HepG2 (cell line): ENCODE data around the gene SPACA9. TPM values are rescaled to one million over a fixed set of nuclear protein-coding genes. Genes with fewer than 3 reads are reported as not detected.

ENCODE experiments used
- ATAC-seq: fragments of 200-7000 bp; cut with Tn5 transposase; 3 replicates; pipeline ENCODE4 v1.9.1; 2020; ENCODE audit warnings: mild to moderate bottlenecking, moderate library complexity
- BruUV-seq: library from RNA; stranded (reverse); fragments of 400-500 nt; replicated peaks from 2 replicates; lab custom pipeline; 2021; lab: Mats Ljungman, UMichigan
- CTCF ChIA-PET: fragments of 300-600 bp; formaldehyde crosslinking; extraction: SDS; loops from one replicate; lab custom pipeline; 2021; ENCODE audit warnings: low total read pairs, inconsistent platforms, low intra/inter-chr PET ratio; lab: Yijun Ruan, JAX
- POLR2A ChIA-PET: fragments of 350-600 bp; sonication (Branson Sonifier 250); formaldehyde crosslinking; loops from one replicate; lab custom pipeline; 2020; ENCODE audit warnings: antibody characterized with exemption, inconsistent platforms; lab: Yijun Ruan, JAX
- DNase-seq: peaks from one replicate; pipeline ENCODE4 v3.0.0-alpha.2; 2015; ENCODE audit warnings: low spot score
- FAIRE-seq: peaks from 3 replicates; lab custom pipeline; 2011; peaks lifted over from hg19 to GRCh38; lab: Jason Lieb, UNC
- H2AFZ ChIP-seq: one replicate; pipeline ENCODE4 v1.6.1; 2011; ENCODE audit warnings: low read length, inconsistent platforms
- H3K27ac ChIP-seq: fragments of 300-600 bp; 3 replicates; pipeline ENCODE4 v1.8.0; 2011; ENCODE audit warnings: mixed run types, mild to moderate bottlenecking, mixed read lengths, low read length, inconsistent platforms; ENCODE audit not compliant: insufficient read depth; ENCODE audit errors: extremely low read length
- H3K27me3 ChIP-seq, 2 experiments: fragments of 200-600 bp in 1 of 2; 2 replicates in 1 of 2; 3 replicates in 1 of 2; pipeline versions ENCODE4 v1.6.0 to v1.8.0; 2011; ENCODE audit warnings: low read length in 2 of 2, mild to moderate bottlenecking in 2 of 2, moderate library complexity in 2 of 2, inconsistent platforms in 1 of 2; ENCODE audit not compliant: insufficient read depth in 2 of 2, control insufficient read depth in 1 of 2
- H3K36me3 ChIP-seq, 2 experiments: fragments of 200-600 bp in 1 of 2; replicated peaks in 1 of 2; 2 replicates in 1 of 2; 3 replicates in 1 of 2; pipeline versions ENCODE4 v1.5.1 to v1.8.0; 2011; ENCODE audit warnings: low read length in 2 of 2, inconsistent platforms in 1 of 2; ENCODE audit not compliant: insufficient read depth in 2 of 2, control insufficient read depth in 1 of 2
- H3K4me1 ChIP-seq: 2 replicates; pipeline ENCODE4 v1.5.1; 2012; ENCODE audit warnings: low read length, inconsistent platforms; ENCODE audit not compliant: insufficient read depth
- H3K4me2 ChIP-seq: 2 replicates; pipeline ENCODE4 v1.6.0; 2011; ENCODE audit warnings: low read depth, low read length, inconsistent platforms
- H3K4me3 ChIP-seq, 3 experiments: fragments of 200-600 bp in 1 of 3; sonication (generic), shearing (Covaris generic) in 1 of 3; replicated peaks in 1 of 3; 2 replicates each; pipeline ENCODE4 v1.5.1; 2011 to 2016; ENCODE audit warnings: low read length in 3 of 3, inconsistent platforms in 2 of 3, low read depth in 2 of 3, mild to moderate bottlenecking in 2 of 3, control low read depth in 1 of 3, mixed read lengths in 1 of 3; ENCODE audit not compliant: insufficient read depth in 1 of 3
- H3K79me2 ChIP-seq: one replicate; pipeline ENCODE4 v1.6.1; 2011; ENCODE audit warnings: low read length, inconsistent platforms; ENCODE audit not compliant: insufficient read depth
- H3K9ac ChIP-seq: 2 replicates; pipeline ENCODE4 v1.6.0; 2011; ENCODE audit warnings: mild to moderate bottlenecking, low read depth, low read length, inconsistent platforms; ENCODE audit not compliant: insufficient read depth
- H3K9me3 ChIP-seq: 2 replicates; pipeline ENCODE4 v1.5.1; 2012; ENCODE audit warnings: mild to moderate bottlenecking, low read length
- H4K20me1 ChIP-seq: 2 replicates; pipeline ENCODE4 v1.6.0; 2011; ENCODE audit warnings: inconsistent platforms, mild to moderate bottlenecking, low read length, moderate library complexity; ENCODE audit not compliant: insufficient read depth
- AGO1 ChIP-seq: fragments of 200-400 bp; formaldehyde crosslinking; IDR thresholded peaks from 2 replicates; pipeline ENCODE4 v1.6.1; 2017; ENCODE audit warnings: mild to moderate bottlenecking, low read depth, low read length, moderate library complexity; ENCODE audit not compliant: poor library complexity, severe bottlenecking
- DNMT3B ChIP-seq: conservative IDR thresholded peaks from 2 replicates; pipeline ENCODE4 v1.6.1; 2016; ENCODE audit warnings: missing biosample characterization, control low read depth
- KDM3A ChIP-seq: IDR thresholded peaks from 2 replicates; pipeline ENCODE4 v1.6.1; 2018; ENCODE audit warnings: low read depth, missing compliant biosample characterization
- NCOR1 ChIP-seq: fragments of 200-600 bp; sonication (generic); IDR thresholded peaks from 2 replicates; pipeline ENCODE4 v1.7.0; 2017; ENCODE audit warnings: antibody characterized with exemption, low read length, borderline replicate concordance
- NFE2L1 ChIP-seq: sonication (generic); formaldehyde crosslinking; IDR thresholded peaks from 2 replicates; pipeline ENCODE4 v1.4.0; 2020; ENCODE audit warnings: missing genetic modification reagents, mild to moderate bottlenecking, borderline replicate concordance
- POGZ ChIP-seq: sonication (generic); formaldehyde crosslinking; IDR thresholded peaks from 2 replicates; pipeline ENCODE4 v1.4.0; 2020; ENCODE audit warnings: mild to moderate bottlenecking, missing genetic modification reagents
- ZNF10 ChIP-seq: sonication (generic); formaldehyde crosslinking; IDR thresholded peaks from 2 replicates; pipeline ENCODE4 v1.4.0; 2020; ENCODE audit warnings: mild to moderate bottlenecking, low read depth, missing genetic modification reagents, borderline replicate concordance
- ZNF138 ChIP-seq: sonication (generic); formaldehyde crosslinking; IDR thresholded peaks from 2 replicates; pipeline ENCODE4 v1.5.0; 2020; ENCODE audit warnings: mild to moderate bottlenecking, low read depth, missing genetic modification reagents
- ZNF292 ChIP-seq: sonication (generic); formaldehyde crosslinking; IDR thresholded peaks from 2 replicates; pipeline ENCODE4 v1.8.1; 2022; ENCODE audit warnings: mild to moderate bottlenecking, low read depth, missing genetic modification reagents, borderline replicate concordance
- ZSCAN9 ChIP-seq: IDR thresholded peaks from 2 replicates; pipeline ENCODE4 v1.6.1; 2016; ENCODE audit warnings: borderline replicate concordance
- WGBS: methylation state at CpG from one replicate; pipeline ENCODE4 v1.1.6; 2017; ENCODE audit warnings: low lambda C conversion rate; 5-methylcytosine and 5-hydroxymethylcytosine counted together
- in situ Hi-C: cut with HindIII; loops from 2 replicates; pipeline ENCODE4 v1.10.0; 2017; ENCODE audit warnings: low pct_unique_long_range_greater_than_20kb; ENCODE audit not compliant: extremely low pct_ligation_motif_present
- intact Hi-C: fragments of 100-400 bp; cut with micrococcal nuclease; formaldehyde crosslinking; loops from one replicate; pipeline ENCODE4 v1.10.0; 2022; ENCODE audit not compliant: unreplicated experiment
- polyA plus RNA-seq, 8 experiments: library from polyadenylated mRNA; depleted of rRNA in 3 of 8; stranded (reverse) in 7 of 8; unstranded in 1 of 8; fragments of >200 nt; fragmentation: Illumina TruSeq in 4 of 8; extraction: Trizol in 4 of 8; gene quantifications; 2 replicates each; pipeline versions ENCODE4 v1.2.1 to v1.2.3, GENCODE V29; 2011 to 2016; ENCODE audit warnings: low read depth in 4 of 8, missing spikeins in 1 of 8, mixed read lengths in 1 of 8; ENCODE audit not compliant: insufficient read depth in 1 of 8
- total RNA-seq, 5 experiments: library from RNA; depleted of rRNA; stranded (reverse); fragments of >200 nt; fragmentation: Illumina TruSeq; extraction: Trizol; gene quantifications; 2 replicates each; pipeline ENCODE4 v1.2.3, GENCODE V29; 2016; ENCODE audit warnings: low read depth in 1 of 5

SPACA9 gene
- total and polyA plus RNA-seq, 2 of the 13 experiments (the other 11 are each of a cell fraction or from before 2014, with no cell fraction given) = 0.15 to 0.38 TPM

- ATAC-seq = no peak
Observed at GRCh38 chr9:132858751-132859150, 19.9 kb upstream of the SPACA9 start.

GRCh38 chr9:132861666-132862065 lies 17.0 kb upstream of the SPACA9 start:
- no peak overlapping the region for H3K9ac ChIP-seq
- H3K27me3 ChIP-seq = peaks cover 1 to 15% of the 10 kb centered on the region in 2 experiments; a peak in 2 of 5 replicates
- intact Hi-C loops (no loop called here), in situ Hi-C loops (no loop called here)
- 49% methylated on average over 3 of the region's 3 CpGs for WGBS
- no peak for ATAC-seq
- no TSS peak for BruUV-seq
- no peak overlapping the region for H3K4me3 ChIP-seq
- no peaks in the 10 kb centered on the region for H3K79me2 ChIP-seq
- no peak for DNase-seq
- H3K4me1 ChIP-seq = no peaks in the 10 kb centered on the region
- no peak overlapping the region for H2AFZ ChIP-seq
- no peaks in the 10 kb centered on the region for H4K20me1 ChIP-seq
- no peak overlapping the region for H3K27ac ChIP-seq
- H3K9me3 ChIP-seq = no peaks in the 10 kb centered on the region
- no peak overlapping the region for H3K4me2 ChIP-seq
- TF ChIP-seq KDM3A (CRISPR knock-in tag) (no peak), ZNF292 (CRISPR knock-in tag) (no peak), AGO1 (no peak), ZNF10 (CRISPR knock-in tag) (no peak), ZSCAN9 (CRISPR knock-in tag) (no peak)
- POLR2A ChIA-PET = no interaction called here
- no peak for FAIRE-seq
- no peaks in the 10 kb centered on the region for H3K36me3 ChIP-seq
- CTCF ChIA-PET = no interaction called here

More at GRCh38 chr9:132858751-132859150, 19.9 kb upstream of the SPACA9 start:
- H3K4me3 ChIP-seq = no peak overlapping the region
- no peak for TF ChIP-seq DNMT3B (CRISPR knock-in tag)
- TF ChIP-seq ZNF138 = no peak
- TF ChIP-seq POGZ (CRISPR knock-in tag) = no peak
- TF ChIP-seq NFE2L1 (CRISPR knock-in tag) = no peak
- TF ChIP-seq NCOR1 = no peak
- no peaks in the 10 kb centered on the region for H3K9me3 ChIP-seq
- no peaks in the 10 kb centered on the region for H3K4me1 ChIP-seq
- FAIRE-seq (no peak), DNase-seq (no peak)
- ChIA-PET POLR2A (no interaction called here), CTCF (no interaction called here)
- no peak overlapping the region for H3K27ac ChIP-seq
- H4K20me1 ChIP-seq = no peaks in the 10 kb centered on the region
- intact Hi-C loops (no loop called here), in situ Hi-C loops (no loop called here)
- WGBS = 46% methylated on average over 5 of the region's 7 CpGs
- no peak overlapping the region for H3K4me2 ChIP-seq
- no peaks in the 10 kb centered on the region for H3K79me2 ChIP-seq
- no peak overlapping the region for H3K9ac ChIP-seq
- no peaks in the 10 kb centered on the region for H3K36me3 ChIP-seq
- BruUV-seq = no TSS peak
- no peak overlapping the region for H2AFZ ChIP-seq
- H3K27me3 ChIP-seq = peaks cover 1 to 7% of the 10 kb centered on the region in 2 experiments; a peak in 2 of 5 replicates
